GM18502 (cell line): Measurements from ENCODE around the gene NAA60.
"Not testable (repeated sequence)": the region's sequence is repeated elsewhere in the genome, so short reads cannot be mapped to it uniquely, and the experiment has no call there.

Experiments
- ATAC-seq: cut with Tn5 transposase; IDR thresholded peaks from one replicate; pipeline ENCODE4 v1.9.1; 2021; ENCODE audit warnings: mild to moderate bottlenecking; ENCODE audit not compliant: unreplicated experiment, poor library complexity

The NAA60 gene

GRCh38 chr16:3460585-3460984, 17.1 kb downstream of the NAA60 start:
- no peak for ATAC-seq

GRCh38 chr16:3461151-3461550, 17.7 kb downstream of the NAA60 start:
- ATAC-seq, result no peak

DNA sequence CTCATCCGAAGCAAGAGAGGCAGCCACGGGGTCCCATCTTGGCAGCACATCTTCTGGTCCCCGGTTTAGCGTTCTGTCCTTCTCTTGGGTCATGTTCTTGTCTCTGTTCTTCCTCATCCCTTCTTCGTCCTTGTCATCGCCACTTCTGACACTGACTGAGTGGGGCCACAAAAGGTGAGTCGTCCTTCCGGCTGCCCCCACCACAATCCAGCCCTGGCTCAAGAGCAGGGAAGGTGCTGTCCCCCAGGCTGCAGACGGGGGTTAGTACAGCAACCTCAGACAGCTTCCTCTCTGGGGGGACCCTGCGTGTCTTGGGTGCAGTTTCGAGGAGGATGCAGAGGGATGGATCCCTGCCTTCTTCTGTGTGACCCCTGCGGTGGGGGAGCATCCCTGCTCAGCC, 21.8 kb downstream of the NAA60 start:
- no peak for ATAC-seq

DNA sequence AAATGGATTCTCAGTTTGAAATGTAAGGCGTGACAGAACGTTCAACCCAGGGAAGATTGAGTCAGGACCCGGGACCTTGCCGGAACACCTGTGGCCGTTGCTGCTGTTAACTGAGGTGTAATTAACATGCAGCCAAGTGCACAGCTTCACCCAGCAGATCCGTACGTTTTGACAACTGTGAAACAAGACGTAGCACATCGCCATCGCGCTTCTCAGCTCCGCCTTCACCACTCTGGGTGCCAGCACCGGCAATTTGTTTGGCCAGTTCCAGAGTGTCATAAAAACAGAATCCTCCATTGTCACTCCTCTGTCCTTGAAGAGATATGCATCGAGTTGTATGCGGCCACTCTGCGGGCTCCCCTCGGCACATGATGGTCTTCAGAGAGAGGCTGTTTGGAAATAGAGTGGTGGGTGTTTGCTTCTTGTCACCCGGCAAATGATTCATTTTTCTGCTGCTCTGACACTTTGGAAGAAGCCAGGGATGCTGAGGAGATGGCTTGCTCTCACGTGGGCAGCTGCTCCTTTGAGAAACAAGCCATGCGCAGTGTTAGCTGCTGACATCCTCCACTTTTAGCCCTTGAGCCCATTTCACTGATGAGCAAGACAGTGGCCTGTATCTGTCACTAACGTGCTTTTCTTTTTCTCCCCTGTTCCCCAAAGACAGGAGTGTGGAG, 22.6 kb downstream of the NAA60 start:
- no peak for ATAC-seq

DNA sequence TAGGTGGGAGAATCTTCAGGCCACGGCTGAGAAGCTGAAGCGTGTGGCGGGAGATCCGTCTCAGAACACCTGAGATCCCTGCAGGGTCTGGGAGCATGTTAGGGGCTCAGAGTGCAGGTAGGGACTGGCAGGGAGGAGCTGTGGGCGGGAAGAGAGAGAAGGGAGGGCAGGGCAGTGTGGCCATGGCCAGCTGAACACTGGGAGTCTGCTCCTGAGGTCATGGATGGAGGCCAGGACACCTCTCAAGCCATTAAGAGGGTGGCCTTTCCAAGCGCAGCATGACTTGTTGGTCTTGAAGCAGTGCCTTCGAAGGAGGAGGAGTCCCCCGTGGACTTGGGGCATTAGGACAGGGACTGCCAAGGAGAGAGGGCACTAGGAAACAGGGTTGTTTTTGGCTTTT, 23.7 kb downstream of the NAA60 start:
- ATAC-seq, result no peak

- ATAC-seq, result no peak
Observed at GRCh38 chr16:3467921-3468320, 24.4 kb downstream of the NAA60 start.

DNA sequence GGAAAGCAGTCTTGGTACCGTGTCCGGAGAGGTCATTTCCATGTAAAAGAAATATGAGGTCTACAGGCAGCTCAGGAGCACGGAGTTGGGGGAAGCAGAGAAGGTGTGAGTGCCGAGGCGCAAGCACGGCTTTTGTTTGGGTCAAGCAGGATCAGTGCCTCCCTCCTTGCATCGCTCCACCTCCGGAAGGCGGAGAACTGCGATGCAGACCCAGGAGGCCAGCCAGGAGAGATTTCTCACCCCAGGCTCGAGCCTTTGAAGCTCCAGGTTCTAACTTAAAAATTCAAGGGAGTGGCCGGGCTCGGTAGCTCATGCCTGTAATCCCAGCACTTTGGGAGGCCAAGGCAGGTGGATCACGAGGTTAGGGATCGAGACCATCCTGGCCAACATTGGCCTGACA, 25.0 kb downstream of the NAA60 start:
- no peak for ATAC-seq

DNA sequence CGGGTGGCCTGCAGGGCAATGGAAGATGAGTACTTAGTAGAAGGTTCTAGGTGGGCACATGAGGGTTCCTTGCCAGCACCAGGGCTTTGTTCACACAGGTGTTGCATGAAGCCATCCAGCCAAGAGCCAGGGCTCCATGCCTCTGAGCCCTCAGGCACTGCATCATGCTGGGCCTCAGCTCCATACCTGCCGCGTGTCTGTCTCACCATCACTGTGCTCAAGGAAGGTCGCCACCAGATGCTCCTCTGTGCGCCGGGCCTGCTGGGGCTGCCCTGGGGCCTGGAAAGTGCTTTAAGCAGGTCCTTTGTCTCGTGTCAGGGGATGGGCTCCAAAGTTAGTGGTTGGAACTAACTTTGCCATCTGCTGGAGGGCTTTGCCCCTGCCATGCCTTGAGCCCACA, 26.3 kb downstream of the NAA60 start:
- no peak for ATAC-seq

DNA sequence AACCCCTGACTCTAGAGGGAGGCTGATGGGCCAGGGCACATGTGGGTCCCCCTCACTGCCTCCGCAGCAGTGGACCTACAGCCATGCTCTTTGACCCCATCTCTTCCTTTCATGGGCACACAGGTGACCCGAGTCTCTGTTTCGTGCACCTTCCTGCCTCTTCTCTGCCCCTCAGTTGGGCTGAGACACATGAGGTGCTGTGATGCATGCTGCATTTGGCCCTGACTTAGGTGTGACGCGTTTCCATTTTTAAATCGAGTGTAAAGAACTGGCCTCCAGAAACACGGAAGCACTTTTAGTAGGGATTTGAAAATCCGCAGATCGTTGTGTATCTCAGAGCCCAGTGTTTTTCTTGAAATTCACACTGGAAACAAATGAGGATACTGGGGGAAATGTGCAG, 27.2 kb downstream of the NAA60 start:
- ATAC-seq, result no peak

DNA sequence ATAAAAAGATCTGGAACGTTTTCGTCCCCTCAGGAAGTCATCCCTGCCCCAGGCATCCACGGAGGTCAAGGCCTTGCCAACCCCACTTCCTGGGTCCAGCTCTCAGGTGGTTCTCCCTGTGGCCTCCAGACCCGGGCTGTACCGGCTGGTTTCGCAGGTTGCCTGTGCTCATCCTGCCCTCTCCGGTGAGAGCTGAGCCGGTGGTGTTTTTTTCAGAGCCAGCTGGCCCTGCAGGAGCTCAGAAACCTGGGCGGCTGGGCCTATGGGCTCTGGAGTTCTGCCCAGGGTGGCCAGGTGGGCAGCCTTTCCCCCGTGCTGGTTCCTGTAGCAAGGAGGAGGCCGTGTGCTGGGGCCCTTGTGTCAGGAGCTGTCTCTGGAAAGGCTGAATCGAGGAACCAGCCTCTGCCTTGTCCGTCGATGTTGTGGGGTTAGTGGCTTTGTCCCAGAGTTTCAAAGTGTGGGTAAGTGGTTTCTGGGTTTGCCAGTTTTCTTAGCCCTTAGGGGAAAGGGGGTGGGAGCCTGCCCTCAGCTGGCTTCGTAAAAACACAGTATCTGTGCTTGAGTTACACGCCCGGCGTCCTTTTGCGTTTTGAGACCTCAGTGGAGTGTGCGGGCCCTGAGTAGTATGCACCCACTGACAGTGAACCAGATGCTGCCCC, 28.2 kb downstream of the NAA60 start:
- ATAC-seq, result no peak

GRCh38 chr16:3472878-3473595, 29.6 kb downstream of the NAA60 start:
- ATAC-seq, result no peak

GRCh38 chr16:3473596-3473943, 30.1 kb downstream of the NAA60 start:
- ATAC-seq, result not testable (repeated sequence)

- no peak for ATAC-seq
Observed at GRCh38 chr16:3474136-3474779, 30.8 kb downstream of the NAA60 start.

DNA sequence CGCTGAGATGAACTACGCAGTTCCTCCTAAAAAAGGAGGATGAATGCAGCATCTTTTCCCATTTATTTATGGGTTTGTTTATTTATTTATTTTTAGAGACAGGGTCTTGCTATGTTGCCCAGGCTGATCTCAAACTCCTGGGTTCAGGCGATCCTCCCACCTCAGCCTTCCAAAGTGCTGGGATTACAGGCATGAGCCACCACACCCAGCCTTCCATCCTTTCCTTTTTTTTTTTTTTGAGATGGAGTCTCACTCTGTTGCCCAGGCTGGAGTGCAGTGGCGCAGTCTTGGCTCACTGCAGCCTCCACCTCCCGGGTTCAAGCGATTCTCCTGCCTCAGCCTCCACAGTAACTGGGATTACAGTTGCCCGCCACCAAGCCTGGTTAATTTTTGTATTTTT, 31.4 kb downstream of the NAA60 start:
- not testable (repeated sequence) for ATAC-seq

- ATAC-seq, result no peak
Observed at GRCh38 chr16:3475604-3476375, 32.3 kb downstream of the NAA60 start.

GRCh38 chr16:3476409-3476808, 32.9 kb downstream of the NAA60 start:
- no peak for ATAC-seq

- no peak for ATAC-seq
Observed at GRCh38 chr16:3478242-3478925, 34.9 kb downstream of the NAA60 start.

DNA sequence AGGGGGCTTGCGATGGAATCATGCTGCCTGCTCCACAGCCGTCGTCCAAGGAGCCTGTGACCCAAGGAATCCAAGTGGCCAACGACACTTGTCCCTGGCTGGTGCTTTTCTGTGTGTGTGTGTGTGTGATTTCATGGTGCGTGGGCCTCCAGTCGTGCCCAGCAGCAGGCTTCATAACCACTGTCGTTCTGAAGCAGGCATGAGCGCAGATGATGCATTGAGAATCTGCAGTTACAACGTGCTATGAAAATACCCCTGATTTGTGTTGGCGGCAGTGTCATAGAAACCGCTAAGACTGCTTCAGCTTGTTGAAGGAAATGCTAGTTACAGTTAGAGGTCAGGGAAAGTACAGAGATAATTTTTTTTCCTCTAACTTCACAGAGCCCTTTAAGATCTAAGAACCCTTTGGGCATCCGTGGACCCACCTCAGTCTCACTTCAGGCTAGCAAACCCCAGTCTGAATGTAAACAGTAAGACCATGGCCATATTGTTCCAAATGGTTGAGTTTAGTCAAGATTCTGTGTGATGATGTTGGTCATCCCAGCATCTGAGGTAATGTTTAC, 36.3 kb downstream of the NAA60 start:
- ATAC-seq, result no peak

- ATAC-seq, result no peak
Observed at GRCh38 chr16:3480901-3481695, 37.6 kb downstream of the NAA60 start.
